GM19043 (cell line): Measurements from ENCODE around the gene ADCY7.
"Not testable (repeated sequence)": the region's sequence is repeated elsewhere in the genome, so short reads cannot be mapped to it uniquely, and the experiment has no call there.

ENCODE experiments used
- ATAC-seq: cut with Tn5 transposase; IDR thresholded peaks from one replicate; pipeline ENCODE4 v1.9.1; 2021; ENCODE audit warnings: low read depth; ENCODE audit not compliant: unreplicated experiment

Gene ADCY7

DNA sequence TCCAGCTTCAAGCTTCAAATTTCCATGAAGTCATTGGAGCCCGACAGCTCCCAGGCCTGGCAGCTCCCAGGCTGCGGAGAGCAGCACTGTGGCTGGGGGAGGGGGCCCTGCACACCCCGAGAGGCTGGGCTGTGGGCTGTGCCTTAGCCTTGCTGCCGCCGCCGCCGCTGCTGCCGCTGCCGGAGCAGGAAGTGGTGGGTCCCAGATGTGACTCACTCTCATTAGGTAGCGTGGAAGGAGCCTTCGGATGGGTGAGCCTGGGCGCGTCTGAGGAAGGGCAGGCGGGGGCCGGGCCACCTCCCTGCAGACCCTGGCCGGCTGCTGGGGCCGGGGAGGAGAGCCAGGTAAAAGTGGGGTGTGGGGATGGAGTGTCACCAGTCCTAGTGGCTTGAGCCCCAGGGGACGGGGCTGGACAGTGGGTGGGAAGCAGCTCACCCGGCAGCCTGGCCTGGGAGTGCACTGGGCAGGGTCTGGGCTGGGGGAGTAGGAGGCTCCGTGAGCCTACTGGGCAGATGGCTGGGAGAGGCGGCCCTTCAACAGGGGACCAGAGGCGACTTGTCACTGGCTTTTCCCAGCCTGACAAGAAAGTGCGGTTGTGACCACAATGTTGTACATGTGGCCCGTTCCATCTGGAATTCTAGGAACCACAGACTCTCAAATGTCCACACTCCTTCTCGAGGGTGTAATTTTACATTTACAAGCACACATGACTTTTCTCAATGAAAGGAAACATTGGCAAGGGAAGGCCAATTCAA lies at the start of gene ADCY7:
Gene ADCY7, plus strand, starts transcription at position 215 of the 755 bp plus-strand sequence. CDS start 21,629 bp downstream, outside the sequence.
- peak; percentile 89 for ATAC-seq

DNA sequence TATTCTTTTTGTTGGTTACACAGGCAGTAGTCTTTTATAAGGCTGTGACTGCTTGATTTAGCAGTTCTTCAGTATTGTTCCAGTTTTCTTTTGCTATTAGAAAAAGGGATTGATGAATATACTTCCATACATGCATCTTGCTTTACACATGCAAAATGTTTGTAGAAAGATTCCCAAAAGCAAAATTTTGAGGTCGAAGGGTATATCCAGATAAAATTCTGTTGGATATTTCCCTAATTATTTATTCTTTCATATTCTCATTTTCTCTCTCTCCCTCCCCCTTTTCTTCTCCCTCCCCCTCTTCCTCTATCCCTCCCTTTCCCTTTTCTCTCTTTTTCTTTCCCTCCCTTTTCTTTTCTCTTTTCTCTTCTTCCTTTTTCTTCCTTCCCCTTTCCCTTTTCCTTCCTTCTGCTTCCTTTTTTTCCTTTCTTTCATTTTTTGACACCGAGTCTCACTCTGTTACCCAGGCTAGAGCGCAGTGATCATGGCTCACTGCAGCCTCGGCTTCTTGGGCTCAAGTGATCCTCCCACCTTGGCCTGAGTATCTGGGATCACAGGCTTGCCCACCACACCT lies 46.9 kb upstream of the ADCY7 start:
- no peak for ATAC-seq

DNA sequence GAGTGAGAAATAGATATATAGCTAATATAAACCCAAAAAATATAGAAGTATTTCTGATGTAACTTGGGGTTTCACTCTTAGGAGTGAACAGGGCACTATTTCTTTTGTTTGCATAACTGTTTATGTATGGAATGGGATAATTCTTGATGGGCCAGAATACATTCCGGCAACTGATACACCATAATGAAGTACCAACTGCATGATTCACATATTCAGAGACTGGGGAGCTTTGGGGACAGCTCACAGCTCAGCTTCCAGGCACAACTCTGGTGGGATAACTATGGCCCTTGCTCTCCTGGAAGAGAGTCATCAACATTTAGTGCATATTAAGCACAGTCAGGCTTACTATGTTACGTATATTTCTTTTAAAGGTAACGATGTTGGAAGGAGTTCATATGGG lies 42.1 kb upstream of the ADCY7 start:
- no peak for ATAC-seq

DNA sequence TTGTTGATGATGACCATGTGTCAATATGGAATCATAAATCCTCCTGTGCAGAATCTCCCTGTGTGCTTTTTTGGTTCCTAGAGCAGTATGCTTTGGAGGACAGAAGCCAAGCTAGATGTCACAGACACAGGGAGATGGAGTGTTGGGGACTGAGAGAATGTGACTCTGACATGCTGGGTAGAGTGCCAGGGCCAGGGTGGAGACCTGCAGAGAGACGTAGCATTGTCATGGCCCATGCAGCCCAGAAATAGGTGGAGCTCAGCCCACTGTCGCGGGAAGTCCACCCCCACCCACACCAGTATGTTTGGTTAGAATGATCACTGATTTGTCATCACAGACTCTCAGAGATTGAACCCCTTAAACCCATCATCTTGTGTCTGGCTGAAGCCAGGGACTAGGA lies 39.2 kb upstream of the ADCY7 start:
- no peak for ATAC-seq

DNA sequence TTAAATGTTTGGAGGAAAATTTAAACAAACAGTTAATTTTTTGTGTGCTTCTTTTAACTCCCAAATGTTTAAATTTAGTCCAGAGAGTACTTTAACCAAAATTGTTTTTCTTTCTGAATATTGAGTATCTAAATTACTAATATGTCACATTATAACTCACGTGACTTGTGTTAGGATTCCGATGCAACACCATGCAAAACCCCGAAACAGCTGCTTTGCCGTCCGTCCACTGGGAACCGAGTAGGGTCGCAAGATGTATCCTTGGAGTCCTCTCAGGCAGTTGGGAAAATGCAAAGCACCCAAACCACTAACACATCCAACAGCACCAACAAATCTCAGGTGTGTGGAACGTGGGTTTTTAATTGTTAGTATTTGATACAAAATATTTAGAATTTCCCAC lies 38.7 kb upstream of the ADCY7 start:
- ATAC-seq, result no peak

DNA sequence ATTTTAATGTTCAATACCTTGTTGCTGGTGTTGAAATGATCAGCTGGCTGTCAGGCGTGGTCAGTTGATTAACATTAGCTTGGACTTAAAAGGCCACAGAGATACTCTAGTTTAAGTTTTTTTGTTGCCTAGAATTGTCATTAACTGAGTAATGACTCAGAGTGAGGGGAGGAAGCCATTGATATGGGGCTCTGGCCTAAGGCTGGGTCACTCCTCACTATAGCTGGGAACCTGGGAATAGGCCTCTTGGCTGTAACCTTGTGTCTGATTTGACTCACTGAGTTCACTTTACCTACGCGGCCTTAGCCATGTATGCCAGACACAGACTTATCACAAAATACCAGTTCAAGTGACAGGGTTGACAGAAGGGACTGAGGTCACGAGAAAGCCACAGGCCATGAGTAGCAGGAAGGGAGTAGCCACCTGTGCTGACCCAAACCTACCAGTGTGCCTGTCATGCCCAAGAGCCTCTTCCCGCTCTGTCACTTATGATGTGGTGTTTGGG lies 37.9 kb upstream of the ADCY7 start:
- ATAC-seq, result no peak

DNA sequence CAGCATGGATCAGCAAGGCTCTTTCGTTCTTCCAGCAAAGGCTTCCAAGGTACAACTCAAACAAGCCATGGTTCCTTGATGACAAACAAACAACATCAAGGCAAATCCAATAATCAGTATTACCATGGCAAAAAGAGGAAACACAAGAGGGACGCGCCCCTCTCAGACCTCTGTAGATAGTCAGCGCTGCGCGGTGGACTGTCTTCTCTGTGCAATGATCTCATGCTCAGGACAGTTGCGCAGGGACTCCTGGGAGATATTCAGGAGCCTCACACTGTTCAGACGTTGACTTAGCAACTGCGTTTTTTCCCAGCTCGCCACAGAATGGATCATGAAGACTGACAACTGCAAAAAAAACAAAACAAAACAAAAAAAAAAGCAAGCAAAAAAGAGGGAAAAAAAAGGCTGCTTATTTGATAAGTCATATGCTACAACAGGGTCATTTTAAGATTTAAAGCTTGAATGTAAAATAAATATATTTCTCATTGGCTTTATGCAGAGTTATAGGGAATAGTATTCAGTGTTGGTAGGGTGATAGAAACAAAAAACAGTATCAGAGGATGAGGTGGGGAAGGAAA lies 37.1 kb upstream of the ADCY7 start:
- no peak for ATAC-seq

DNA sequence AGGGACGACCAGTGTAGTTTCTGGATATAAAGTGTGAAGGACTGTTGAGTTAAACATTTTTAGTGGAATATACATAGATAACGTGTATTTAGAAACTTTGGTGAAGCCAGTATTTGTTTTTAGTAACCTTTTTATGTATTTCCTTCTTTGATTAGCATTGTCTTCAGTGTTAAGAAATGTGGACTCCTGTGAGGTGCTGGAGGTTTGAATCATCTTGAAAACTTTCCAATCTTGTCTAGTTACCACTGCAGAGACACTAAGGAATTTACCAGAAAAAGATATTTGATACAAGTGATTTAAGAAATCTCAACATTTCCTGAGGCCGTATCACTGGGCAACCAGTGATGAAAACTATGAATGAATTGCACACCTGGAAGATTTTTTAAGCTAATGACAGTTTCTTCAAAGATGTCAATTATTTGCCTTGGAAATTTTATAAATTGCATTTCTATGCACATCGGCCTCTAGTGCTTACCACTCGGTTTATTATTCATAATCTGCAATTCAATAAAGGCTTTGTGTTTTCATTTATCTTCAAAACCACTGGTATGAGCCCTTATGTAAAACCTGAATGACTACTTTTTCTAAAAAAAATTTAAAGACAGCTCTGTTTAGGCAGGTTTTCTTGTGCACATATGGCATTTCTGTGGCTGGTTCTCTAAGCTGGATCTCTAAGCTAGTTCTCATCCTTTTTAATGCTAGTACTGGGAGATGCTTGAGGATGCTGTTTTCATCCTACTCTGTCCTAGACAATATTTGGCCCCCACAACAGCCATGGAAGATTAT lies 31.4 kb upstream of the ADCY7 start:
- no peak for ATAC-seq

DNA sequence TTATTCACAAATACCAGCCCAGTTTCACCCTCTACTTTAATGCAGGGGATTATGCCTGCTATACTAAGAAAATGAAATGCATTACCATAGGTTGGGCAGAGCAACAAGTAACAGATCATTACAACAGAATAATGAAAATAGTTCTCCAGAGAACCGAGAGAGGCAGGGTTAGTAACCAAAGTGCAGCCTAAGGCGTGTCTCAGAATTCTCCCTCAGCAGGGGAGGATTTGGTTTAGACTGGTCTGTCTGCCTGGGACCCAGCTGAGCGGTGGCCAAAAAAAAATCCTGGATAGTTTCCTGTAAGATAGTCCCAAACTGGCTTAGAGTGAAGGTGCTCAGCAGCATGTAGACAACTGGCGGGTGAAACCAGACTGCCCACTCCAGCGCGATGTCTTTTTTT lies 30.8 kb upstream of the ADCY7 start:
- no peak for ATAC-seq

DNA sequence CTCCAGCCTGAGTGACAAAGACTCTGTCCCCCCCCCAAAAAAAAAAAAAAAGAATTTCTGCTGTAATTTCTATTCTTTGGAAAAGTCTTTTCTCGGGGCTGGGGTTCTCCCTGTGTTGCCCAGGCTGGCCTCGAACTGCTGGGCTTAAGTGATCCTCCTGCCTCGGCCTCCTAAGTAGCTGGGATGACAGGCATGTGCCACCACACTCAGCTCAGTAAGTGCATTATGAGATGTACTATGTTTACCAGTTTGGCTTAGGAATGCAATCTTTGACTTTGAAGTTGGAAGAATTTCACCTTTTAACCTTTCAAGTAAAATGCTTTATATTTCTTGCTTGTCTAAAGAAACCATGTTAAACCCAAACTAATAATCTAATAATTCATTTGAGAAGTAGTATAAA lies 28.0 kb upstream of the ADCY7 start:
- no peak for ATAC-seq

DNA sequence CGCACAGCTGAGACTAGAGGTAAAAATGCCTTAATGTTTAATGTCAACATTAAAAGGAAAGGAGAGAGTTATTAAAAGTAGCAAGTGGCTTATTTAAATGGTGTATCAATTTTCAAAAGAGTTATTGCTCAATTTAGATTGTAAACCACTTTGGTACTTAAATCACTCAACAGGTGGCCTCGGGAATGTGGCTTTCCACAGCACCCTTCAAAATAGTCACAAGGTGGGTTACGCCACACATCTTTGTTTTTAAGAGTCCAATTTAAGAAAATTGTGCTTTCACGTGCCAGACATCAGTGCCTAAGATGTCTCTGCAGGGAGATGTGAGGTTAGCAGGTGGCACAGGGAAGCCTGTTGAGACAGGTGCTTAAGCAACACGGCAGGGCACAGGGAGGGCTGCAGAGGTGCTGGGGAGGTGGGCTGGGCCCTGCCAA lies 27.5 kb upstream of the ADCY7 start:
- ATAC-seq, result no peak

DNA sequence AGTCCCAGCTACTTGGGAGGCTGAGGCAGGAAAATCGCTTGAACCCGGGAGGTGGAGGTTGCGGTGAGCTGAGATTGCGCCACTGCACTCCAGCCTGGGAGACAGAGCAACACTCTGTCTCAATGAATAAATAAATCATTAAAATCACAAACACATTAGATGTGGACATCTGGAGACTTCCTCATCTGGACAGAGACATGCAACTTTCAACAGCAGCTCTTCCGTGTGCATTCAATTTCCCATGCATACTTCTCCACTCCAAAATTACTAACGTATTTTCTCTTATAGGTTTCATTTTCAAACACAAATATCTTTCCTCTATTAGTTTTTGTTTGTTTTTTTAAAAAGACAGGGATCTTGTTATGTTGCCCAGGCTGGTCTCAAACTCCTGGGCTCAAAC lies 23.3 kb upstream of the ADCY7 start:
- ATAC-seq, result not testable (repeated sequence)

DNA sequence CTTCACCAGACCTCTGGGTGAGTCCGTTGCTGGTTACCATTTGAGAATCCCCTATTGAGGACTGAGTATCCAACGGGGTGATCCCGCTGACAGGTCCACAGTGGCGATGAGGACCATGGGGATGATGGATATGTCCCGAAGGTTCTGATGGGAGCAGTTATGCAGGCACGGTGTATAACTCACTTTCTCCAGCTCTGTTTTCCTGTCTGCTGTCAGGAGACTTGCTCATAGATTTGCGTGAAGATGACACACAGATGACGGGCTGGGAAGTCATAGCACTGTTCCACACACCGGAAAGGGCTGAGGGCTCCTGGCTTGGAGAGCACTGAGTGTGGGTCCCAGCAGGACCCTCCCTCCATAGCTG lies 22.2 kb upstream of the ADCY7 start:
- no peak for ATAC-seq

DNA sequence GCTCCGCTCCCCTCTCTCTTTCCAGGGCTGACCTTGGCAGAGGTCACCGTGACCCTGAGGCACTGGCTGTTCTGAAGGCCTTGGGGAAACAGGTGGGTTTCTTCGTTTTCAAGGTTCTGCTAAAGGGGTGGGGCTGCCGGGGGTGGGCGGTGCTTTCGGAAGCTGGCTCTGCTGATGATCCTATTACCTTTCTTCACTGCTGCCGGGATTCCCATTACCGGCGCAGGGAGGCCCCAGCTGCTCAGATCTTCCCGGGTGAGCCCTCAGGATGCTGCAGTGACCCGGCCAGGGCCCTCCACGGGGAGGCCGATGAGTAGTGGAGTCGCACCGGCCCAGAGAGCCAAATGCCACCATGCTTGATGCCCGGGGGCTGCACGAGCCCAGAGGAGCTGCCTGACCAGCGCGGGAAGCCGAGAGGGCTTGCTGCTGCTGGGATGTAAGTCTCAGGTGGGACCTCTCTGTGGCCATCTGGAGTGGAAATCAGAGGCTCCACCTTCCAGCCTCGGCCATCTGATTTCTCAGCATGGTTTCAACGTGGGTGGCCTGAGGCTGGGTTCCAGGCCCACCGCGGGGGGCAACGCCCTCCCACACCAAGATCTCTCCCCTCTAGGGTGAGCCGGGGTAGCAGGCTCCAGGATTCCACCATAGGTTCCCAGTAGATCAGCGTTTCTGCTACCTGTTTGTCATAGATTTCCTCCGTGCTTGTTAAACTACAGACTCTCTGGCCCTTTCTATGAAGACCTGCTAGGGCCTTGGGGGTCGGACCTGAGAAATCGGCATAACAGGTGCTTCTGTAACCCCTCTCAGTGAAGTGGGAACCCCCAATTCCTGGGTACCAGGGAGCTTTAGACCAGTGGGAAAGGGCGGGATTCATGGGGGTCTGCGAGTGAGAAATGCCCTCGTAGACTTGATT lies 21.6 kb upstream of the ADCY7 start:
- ATAC-seq, result no peak

DNA sequence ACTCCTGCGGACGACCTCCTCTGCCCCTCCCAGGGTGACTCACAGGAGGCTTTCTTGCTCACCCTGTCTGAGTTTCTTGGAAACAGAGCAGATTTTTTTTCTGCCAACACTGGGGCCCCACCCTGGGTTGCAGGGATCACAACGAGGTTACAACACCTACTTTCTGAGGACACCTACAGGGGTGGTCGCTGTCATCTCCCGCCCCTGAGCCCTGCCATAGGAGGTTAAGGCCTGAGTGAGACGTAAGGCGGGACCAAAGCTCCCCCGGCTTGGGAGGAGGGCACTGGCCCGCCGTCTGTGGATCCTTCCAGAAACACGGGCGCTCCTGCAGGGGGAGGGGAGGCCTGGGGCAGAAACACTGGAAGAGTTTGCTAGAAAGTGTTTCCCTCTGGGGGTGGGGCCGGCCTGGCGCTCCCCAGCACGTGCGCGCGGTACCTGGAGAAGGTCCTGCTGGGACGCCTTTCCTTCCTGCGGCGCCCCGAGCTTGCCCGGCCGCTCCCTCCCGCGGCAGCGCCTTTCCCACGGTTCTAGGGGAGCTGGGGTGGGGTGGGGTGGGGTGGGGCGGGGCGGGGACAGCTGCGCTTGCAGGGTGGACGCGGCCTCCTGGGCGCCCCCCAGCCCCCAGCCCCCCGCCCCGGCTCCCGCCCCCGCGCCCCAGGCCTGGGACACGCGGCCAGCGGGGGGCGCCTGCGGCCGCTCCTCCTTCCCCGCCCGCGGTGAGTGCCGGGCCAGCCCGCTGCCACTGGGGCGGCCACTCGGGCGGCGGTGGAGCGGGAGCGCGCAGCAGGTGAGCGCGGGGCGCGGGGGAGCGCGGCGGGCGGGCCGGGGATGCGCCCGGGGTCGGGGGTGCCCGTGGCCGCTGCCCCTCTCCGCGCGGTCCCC lies 20.7 kb upstream of the ADCY7 start:
- peak; percentile 71 for ATAC-seq

DNA sequence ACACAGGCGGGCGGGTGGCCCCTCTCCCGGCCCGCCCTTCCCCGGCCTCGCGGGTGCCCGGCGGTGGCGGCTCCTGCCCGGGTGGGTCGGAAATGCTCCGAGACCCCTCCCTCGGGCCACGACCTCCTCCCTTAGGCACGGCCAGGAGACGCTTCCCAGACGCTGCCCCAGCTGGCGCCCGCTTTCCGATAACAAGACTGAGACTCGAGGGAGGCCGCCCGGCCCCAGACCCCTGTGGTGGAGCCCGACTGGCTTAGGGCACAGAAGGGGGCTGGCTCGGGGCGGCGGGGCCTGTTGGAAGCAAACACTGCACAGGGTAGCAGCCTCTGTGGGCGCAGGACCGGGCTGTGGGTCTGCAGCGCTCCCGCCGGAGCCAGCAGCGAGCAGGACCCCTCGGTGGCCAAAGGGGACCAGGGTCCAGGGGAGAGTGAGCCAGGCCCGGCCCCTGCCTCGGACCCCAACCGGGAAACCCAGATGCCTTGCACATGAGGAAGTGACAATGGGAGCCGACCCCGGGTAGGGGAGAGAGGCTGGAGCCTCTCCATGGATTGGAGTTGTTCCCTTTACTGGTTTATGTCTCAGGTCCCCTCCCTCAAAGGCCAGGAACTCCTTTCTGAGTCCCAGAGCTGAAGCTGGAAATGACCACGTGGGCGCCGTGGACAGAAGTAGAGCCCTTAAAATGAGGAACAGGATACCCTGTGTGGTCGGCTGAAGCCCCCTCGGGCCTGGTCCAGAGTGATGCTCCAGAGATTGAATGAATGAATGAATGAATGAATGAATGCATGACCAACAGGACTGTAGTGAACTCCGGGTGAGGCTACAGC lies 19.8 kb upstream of the ADCY7 start:
- peak; percentile 28 for ATAC-seq

DNA sequence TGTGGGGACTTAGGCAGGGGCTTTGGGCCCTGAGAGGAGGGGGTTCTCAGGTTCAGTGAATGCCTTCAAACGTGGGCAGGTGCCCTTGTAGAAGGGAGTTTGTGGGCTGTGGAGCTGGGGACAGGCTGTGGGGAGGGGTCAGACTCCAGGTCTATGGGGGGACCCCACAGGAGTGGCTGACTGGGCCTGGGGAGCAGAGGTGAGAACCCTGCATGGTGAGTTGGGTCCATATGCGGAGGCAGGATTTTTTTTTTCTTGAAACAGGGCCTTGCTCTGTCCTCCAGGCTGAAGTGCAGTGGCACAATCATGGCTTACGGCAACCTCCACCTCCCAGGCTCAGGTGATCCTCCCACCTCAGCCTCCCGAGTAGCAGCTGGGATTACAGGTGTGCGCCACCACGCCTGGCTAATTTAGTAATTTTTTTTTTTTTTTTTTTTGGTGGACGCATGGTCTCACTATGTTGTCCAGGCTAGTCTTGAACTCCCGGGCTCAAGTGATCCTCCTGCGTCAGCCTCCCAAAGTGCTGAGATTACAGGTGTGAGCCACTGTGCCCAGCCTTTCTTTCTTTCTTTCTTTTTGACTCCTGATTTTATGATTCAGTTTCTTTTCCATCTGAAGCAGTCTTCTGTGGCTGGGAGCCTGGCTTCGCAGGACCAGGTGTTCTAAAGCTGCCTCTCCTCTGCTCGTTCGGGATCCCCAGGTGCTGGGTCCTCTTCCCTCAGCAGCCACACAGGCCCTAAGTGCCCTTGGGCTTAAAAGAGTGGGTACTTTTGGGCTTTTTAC lies 19.0 kb upstream of the ADCY7 start:
- ATAC-seq, result no peak
